KMS-11 (cell line): ENCODE data around the gene CRAMP1.

Source experiments
- H2AFZ ChIP-seq: fragments of 200-600 bp; sonication (generic); 2 replicates; pipeline ENCODE4 v1.6.1; 2016; ENCODE audit warnings: antibody characterized with exemption, mixed run types, low read depth
- H3K27ac ChIP-seq: fragments of 200-600 bp; sonication (generic); 2 replicates; pipeline ENCODE4 v1.6.1; 2016; ENCODE audit warnings: mild to moderate bottlenecking, mixed run types
- H3K27me3 ChIP-seq: fragments of 200-600 bp; sonication (generic); 2 replicates; pipeline ENCODE4 v1.6.1; 2017; ENCODE audit warnings: mild to moderate bottlenecking, low read depth, mixed run types, moderate library complexity; ENCODE audit not compliant: insufficient read depth
- H3K36me3 ChIP-seq: fragments of 200-600 bp; sonication (generic); 2 replicates; pipeline ENCODE4 v1.6.1; 2017; ENCODE audit warnings: mild to moderate bottlenecking, mixed run types; ENCODE audit not compliant: insufficient read depth
- H3K4me1 ChIP-seq: fragments of 200-600 bp; sonication (generic); 2 replicates; pipeline ENCODE4 v1.6.1; 2016; ENCODE audit warnings: mild to moderate bottlenecking, low read depth, mixed run types; ENCODE audit not compliant: poor library complexity, severe bottlenecking
- H3K4me2 ChIP-seq: fragments of 200-600 bp; sonication (generic); 2 replicates; pipeline ENCODE4 v1.7.0; 2016; ENCODE audit warnings: mild to moderate bottlenecking, mixed run types
- H3K4me3 ChIP-seq: fragments of 200-600 bp; sonication (generic); IDR thresholded peaks from 2 replicates; pipeline ENCODE4 v1.6.1; 2017; ENCODE audit warnings: low read depth, low read length, mixed read lengths; ENCODE audit not compliant: insufficient read depth
- H3K79me2 ChIP-seq: fragments of 200-600 bp; sonication (generic); 2 replicates; pipeline ENCODE4 v1.6.1; 2016; ENCODE audit warnings: low read depth, mixed run types; ENCODE audit not compliant: insufficient read depth
- H3K9ac ChIP-seq: fragments of 200-600 bp; sonication (generic); 2 replicates; pipeline ENCODE4 v1.6.1; 2016; ENCODE audit warnings: mild to moderate bottlenecking, mixed run types
- H4K20me1 ChIP-seq: fragments of 200-600 bp; sonication (generic); 2 replicates; pipeline ENCODE4 v1.6.1; 2016; ENCODE audit warnings: mild to moderate bottlenecking, mixed run types; ENCODE audit not compliant: insufficient read depth
- CTCF ChIP-seq: fragments of 200-600 bp; sonication (generic); conservative IDR thresholded peaks from 2 replicates; pipeline ENCODE4 v1.6.1; 2017; ENCODE audit warnings: low read depth, mild to moderate bottlenecking, antibody characterized with exemption, low read length, moderate library complexity, mixed read lengths

The CRAMP1 gene

GRCh38 chr16:1655909-1656807 lies 44.0 kb downstream of the CRAMP1 start:
- Histone ChIP-seq H4K20me1 (no peaks in the 10 kb centered on the region), H3K27me3 (no peaks in the 10 kb centered on the region), H3K4me1 (no peaks in the 10 kb centered on the region), H3K4me3 (no peak overlapping the region), H3K79me2 (no peaks in the 10 kb centered on the region), H3K4me2 (no peak overlapping the region), H3K36me3 (no peaks in the 10 kb centered on the region; the same call in 1 of the 2 replicates), H3K27ac (no peak overlapping the region), H3K9ac (no peak overlapping the region), H2AFZ (no peak overlapping the region)
- TF ChIP-seq CTCF = no peak

GRCh38 chr16:1656808-1657617 lies 44.9 kb downstream of the CRAMP1 start:
- Histone ChIP-seq H2AFZ (no peak overlapping the region), H3K9ac (no peak overlapping the region), H3K4me2 (no peak overlapping the region), H3K4me3 (no peak overlapping the region), H3K27ac (no peak overlapping the region), H3K4me1 (no peaks in the 10 kb centered on the region), H3K36me3 (peaks cover 3% of the 10 kb centered on the region; the same call in 1 of the 2 replicates), H4K20me1 (no peaks in the 10 kb centered on the region), H3K79me2 (no peaks in the 10 kb centered on the region), H3K27me3 (no peaks in the 10 kb centered on the region)
- no peak for TF ChIP-seq CTCF

- Histone ChIP-seq H3K4me2 (no peak overlapping the region), H2AFZ (no peak overlapping the region), H3K27ac (no peak overlapping the region), H3K4me1 (no peaks in the 10 kb centered on the region), H3K27me3 (no peaks in the 10 kb centered on the region), H3K9ac (no peak overlapping the region), H4K20me1 (no peaks in the 10 kb centered on the region), H3K4me3 (no peak overlapping the region), H3K36me3 (peaks cover 3% of the 10 kb centered on the region; the same call in 1 of the 2 replicates), H3K79me2 (no peaks in the 10 kb centered on the region)
- TF ChIP-seq CTCF = no peak
These were observed 45.7 kb downstream of the CRAMP1 start for GRCh38 chr16:1657841-1658240.

GRCh38 chr16:1659031-1659430 lies 46.9 kb downstream of the CRAMP1 start:
- no peak overlapping the region for H3K9ac ChIP-seq

More at GRCh38 chr16:1659031-1659430, 46.9 kb downstream of the CRAMP1 start:
- H3K36me3 ChIP-seq = peaks cover 3% of the 10 kb centered on the region; the same call in 1 of the 2 replicates
- H3K27ac ChIP-seq = no peak overlapping the region
- no peak overlapping the region for H2AFZ ChIP-seq
- no peak overlapping the region for H3K4me3 ChIP-seq
- no peaks in the 10 kb centered on the region for H3K27me3 ChIP-seq
- no peak for TF ChIP-seq CTCF
- no peaks in the 10 kb centered on the region for H4K20me1 ChIP-seq
- no peaks in the 10 kb centered on the region for H3K4me1 ChIP-seq
- no peaks in the 10 kb centered on the region for H3K79me2 ChIP-seq
- no peak overlapping the region for H3K4me2 ChIP-seq
